ENCODE data around the gene LARP1.

GRCh38 chr5:154811653-154812465 is 56.7 kb downstream of the LARP1 start:
- TF ChIP-seq CTCF (conservative IDR thresholded peaks at IDR 0.05 in 1 of 2, IDR thresholded peaks at IDR 0.05 in 1 of 2; ENCODE audit: extremely low read depth in 1 of 2, insufficient read depth in 1 of 2, low read depth in 1 of 2, low read length in 2 of 2) = peak; percentile 85 to 98
- no peak for TF ChIP-seq EZH2 (IDR thresholded peaks at IDR 0.05; ENCODE audit: borderline replicate concordance, low read length)

All from mammary epithelial cell (primary cell).